Measurements from ENCODE around the gene EMD.

- TF ChIP-seq, protein P1, sequence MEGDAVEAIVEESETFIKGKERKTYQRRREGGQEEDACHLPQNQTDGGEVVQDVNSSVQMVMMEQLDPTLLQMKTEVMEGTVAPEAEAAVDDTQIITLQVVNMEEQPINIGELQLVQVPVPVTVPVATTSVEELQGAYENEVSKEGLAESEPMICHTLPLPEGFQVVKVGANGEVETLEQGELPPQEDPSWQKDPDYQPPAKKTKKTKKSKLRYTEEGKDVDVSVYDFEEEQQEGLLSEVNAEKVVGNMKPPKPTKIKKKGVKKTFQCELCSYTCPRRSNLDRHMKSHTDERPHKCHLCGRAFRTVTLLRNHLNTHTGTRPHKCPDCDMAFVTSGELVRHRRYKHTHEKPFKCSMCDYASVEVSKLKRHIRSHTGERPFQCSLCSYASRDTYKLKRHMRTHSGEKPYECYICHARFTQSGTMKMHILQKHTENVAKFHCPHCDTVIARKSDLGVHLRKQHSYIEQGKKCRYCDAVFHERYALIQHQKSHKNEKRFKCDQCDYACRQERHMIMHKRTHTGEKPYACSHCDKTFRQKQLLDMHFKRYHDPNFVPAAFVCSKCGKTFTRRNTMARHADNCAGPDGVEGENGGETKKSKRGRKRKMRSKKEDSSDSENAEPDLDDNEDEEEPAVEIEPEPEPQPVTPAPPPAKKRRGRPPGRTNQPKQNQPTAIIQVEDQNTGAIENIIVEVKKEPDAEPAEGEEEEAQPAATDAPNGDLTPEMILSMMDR (IDR thresholded peaks at IDR 0.05; ENCODE audit: insufficient read depth, low read length, poor library complexity, severe bottlenecking), result no peak
- no peak for TF ChIP-seq EZH2phosphoT487 (conservative IDR thresholded peaks at IDR 0.05; ENCODE audit: low read length)
These were observed 21.9 kb upstream of the EMD start for GRCh38 chrX:154357205-154357604.

Data from SU-DHL-6 (cell line).